Measurements from ENCODE around the gene GPAT2.
"Not testable (repeated sequence)": the region's sequence is repeated elsewhere in the genome, so short reads cannot be mapped to it uniquely, and the experiment has no call there.

Gene GPAT2

GRCh38 chr2:96034792-96035191 is at the start of gene GPAT2:
Gene GPAT2 (minus strand): TSS chr2:96034916. CDS start chr2:96032359, 2,557 bp downstream.
- not testable (repeated sequence) for DNase-seq

- no peak for DNase-seq
Measured at GRCh38 chr2:96083989-96084857, 49.5 kb upstream of the GPAT2 start.

GRCh38 chr2:96083064-96083939 is 48.6 kb upstream of the GPAT2 start:
- no peak for DNase-seq

GRCh38 chr2:96082211-96083063 is 47.7 kb upstream of the GPAT2 start:
- no peak for DNase-seq

- DNase-seq = no peak
Measured at GRCh38 chr2:96081042-96081441, 46.3 kb upstream of the GPAT2 start.

- DNase-seq = no peak
Measured at GRCh38 chr2:96075199-96075771, 40.6 kb upstream of the GPAT2 start.

GRCh38 chr2:96074156-96074555 is 39.4 kb upstream of the GPAT2 start:
- DNase-seq = no peak

GRCh38 chr2:96073170-96073775 is 38.6 kb upstream of the GPAT2 start:
- no peak for DNase-seq

- DNase-seq = no peak
Measured at GRCh38 chr2:96072746-96073145, 38.0 kb upstream of the GPAT2 start.

GRCh38 chr2:96071977-96072491 is 37.3 kb upstream of the GPAT2 start:
- DNase-seq = not testable (repeated sequence)

GRCh38 chr2:96071087-96071976 is 36.6 kb upstream of the GPAT2 start:
- not testable (repeated sequence) for DNase-seq

GRCh38 chr2:96070351-96070750 is 35.6 kb upstream of the GPAT2 start:
- DNase-seq = not testable (repeated sequence)

- not testable (repeated sequence) for DNase-seq
Measured at GRCh38 chr2:96069878-96070277, 35.2 kb upstream of the GPAT2 start.

- DNase-seq = not testable (repeated sequence)
Measured at GRCh38 chr2:96067902-96068581, 33.3 kb upstream of the GPAT2 start.

- not testable (repeated sequence) for DNase-seq
Measured at GRCh38 chr2:96067098-96067660, 32.5 kb upstream of the GPAT2 start.

GRCh38 chr2:96066511-96066910 is 31.8 kb upstream of the GPAT2 start:
- not testable (repeated sequence) for DNase-seq

- not testable (repeated sequence) for DNase-seq
Measured at GRCh38 chr2:96065954-96066353, 31.2 kb upstream of the GPAT2 start.

GRCh38 chr2:96065381-96065930 is 30.7 kb upstream of the GPAT2 start:
- no peak for DNase-seq

- not testable (repeated sequence) for DNase-seq
Measured at GRCh38 chr2:96064760-96065159, 30.0 kb upstream of the GPAT2 start.
